GM18505 (cell line): Measurements from ENCODE around the gene SZT2.

Experiments used
- ATAC-seq: cut with Tn5 transposase; IDR thresholded peaks from one replicate; pipeline ENCODE4 v1.9.1; 2021; ENCODE audit not compliant: unreplicated experiment
- POLR2A ChIP-seq: IDR thresholded peaks from 4 replicates; pipeline ENCODE4 v1.6.1; 2011; ENCODE audit warnings: borderline replicate concordance; ENCODE audit not compliant: insufficient read depth, insufficient read length; ENCODE audit errors: extremely low read depth

Gene SZT2

DNA sequence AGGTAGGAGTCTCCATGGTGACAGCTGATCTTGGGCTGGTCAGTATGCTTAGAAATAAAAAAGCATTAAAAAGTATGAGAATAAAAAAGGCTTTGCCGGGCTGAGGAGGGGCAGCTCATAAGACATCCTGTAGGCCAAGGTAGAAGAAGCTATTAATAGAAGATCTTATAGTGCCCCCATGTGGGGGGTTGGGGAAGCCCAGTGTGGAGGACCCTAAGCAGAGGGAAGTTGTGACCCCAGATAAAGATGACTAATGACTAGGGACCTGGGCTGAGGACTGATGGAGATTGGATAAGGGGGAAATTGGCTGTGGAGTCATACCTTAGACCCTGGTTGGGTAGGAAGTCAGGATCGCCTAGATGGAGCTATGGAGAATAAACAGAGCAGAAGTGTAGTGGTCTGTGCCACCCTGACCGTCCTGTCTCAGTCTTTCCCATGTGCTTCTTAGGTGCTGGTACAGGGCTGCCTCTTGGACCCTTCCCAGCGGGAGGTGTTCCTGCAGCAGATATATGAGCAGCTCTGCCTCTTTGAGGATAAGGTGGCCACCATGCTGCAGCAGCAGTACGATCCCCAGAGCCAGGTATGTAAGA lies 25.0 kb downstream of the SZT2 start:
- no peak for ATAC-seq
- no peak for TF ChIP-seq POLR2A

GRCh38 chr1:43415901-43416300 lies 26.2 kb downstream of the SZT2 start:
- no peak for TF ChIP-seq POLR2A
- no peak for ATAC-seq

GRCh38 chr1:43418858-43419257 lies 29.2 kb downstream of the SZT2 start:
- no peak for TF ChIP-seq POLR2A
- ATAC-seq, result no peak

GRCh38 chr1:43419627-43420425 lies 30.1 kb downstream of the SZT2 start:
- ATAC-seq, result no peak
- no peak for TF ChIP-seq POLR2A

- no peak for ATAC-seq
- no peak for TF ChIP-seq POLR2A
These were observed 31.2 kb downstream of the SZT2 start for GRCh38 chr1:43420874-43421273.

DNA sequence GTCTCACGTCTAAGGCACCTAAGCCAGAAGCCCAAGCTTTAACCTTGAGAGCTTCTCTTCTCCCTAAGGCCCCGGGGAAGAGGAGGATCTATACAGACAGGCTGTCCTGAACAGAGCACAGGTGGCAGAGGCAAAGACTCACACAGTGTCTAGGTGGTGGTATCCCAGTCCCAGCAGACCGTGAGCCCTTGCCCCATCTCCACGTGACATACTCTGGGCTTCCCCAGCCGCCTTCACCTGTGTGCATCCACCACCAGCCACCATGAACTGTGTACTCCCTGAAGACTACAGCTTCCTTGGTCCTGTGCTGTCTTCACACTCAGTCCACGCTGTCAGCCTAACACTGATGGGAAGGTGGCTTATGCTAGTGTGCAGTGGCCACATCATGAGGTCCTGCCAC lies 31.7 kb downstream of the SZT2 start:
- TF ChIP-seq POLR2A, result no peak
- no peak for ATAC-seq

DNA sequence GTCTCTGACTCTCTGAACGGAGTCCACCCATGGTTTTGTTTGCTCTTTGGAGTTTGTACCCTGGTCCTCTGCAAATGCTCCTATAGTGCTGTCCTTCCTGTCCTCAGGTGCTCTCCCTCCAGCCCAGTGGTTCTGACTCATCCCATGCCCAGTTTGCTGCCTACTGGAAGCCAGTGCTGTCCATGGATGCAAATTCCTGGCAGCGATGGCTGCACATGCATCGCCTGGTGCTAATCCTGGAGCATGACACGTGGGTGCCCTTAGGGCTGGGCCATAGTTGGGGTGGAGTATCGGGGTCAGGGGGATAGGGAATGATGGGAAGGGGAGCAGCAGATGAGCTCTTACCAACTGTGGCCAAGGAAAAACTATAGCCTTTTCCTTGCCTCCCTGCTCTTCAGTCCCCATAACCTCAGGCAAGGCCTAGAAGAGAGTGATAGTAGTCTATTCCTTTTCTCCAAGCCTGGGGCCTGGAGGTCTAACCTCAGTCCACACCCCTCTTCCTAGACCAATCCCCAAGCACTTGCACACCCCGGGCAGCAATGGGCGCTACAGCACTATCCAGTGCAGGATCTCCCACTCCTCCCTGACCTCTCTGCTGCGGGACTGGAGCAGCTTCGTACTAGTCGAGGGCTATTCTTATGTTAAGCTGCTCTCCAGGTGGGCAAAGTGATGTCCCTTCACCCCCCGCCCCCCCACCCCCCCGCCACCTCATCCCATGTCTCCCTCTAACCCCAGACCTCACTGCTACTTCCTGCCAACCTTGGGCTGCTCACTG lies 32.5 kb downstream of the SZT2 start:
- TF ChIP-seq POLR2A, result no peak
- no peak for ATAC-seq

GRCh38 chr1:43422995-43423671 lies 33.4 kb downstream of the SZT2 start:
- TF ChIP-seq POLR2A, result no peak
- ATAC-seq, result no peak

DNA sequence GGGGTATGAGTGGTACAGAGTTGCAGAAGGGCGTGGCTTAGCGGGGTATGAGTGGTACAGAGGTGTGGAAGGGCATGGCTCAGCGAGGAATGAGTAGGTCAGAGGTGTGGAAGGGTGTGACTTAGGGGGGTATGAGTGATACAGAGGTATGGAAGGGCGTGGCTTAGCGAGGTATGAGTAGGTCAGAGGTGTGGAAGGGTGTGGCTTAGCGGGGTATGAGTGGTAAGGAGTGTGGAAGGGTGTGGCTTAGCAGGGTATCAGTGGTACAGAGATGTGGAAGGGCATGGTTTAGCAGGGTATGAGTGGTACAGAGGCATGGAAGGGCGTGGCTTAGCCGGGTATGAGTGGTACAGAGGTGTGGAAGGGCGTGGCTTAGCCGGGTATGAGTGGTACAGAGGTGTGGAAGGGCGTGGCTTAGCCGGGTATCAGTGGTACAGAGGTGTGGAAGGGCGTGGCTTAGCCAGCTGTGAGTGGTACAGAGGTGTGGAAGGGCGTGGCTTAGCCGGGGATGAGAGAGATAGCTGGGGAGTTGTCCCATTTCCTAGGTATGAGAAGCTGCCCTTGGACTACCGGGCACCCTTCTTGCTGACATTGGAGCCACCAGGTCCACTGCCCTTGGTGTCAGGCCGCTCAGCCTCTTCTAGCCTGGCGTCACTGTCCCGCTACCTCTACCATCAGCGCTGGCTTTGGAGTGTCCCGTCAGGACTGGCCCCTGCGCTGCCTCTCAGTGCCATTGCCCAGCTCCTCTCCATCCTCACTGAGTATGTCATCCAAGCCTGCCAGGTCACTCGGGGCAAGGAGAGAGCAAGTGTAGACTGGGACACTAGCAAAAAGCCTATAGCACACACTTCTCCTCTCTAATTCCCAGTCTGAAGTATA lies 34.2 kb downstream of the SZT2 start:
- TF ChIP-seq POLR2A, result no peak
- no peak for ATAC-seq

DNA sequence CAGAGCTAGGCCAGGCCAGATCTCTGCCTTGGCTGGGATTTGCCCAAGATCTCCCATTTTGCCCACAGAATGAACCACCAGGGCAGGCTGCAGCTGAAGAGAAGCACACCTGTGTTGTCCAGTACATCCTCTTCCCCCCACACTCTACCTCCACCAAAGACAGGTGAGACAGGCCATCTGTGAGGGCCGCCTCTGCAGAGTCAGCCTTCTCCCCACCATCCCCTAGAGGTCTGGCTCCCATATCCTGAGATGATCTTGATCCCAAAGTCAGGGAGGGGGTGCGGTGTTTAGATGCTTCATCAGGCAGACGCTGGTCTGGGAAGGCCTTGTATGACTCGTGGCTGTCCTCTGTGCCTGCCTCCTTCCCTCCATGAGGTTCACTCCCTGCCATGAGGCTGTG lies 35.3 kb downstream of the SZT2 start:
- ATAC-seq, result no peak
- TF ChIP-seq POLR2A, result no peak

- ATAC-seq, result no peak
- no peak for TF ChIP-seq POLR2A
These were observed 36.5 kb downstream of the SZT2 start for GRCh38 chr1:43426221-43426620.

GRCh38 chr1:43427524-43427923 lies 37.8 kb downstream of the SZT2 start:
- no peak for ATAC-seq
- no peak for TF ChIP-seq POLR2A

DNA sequence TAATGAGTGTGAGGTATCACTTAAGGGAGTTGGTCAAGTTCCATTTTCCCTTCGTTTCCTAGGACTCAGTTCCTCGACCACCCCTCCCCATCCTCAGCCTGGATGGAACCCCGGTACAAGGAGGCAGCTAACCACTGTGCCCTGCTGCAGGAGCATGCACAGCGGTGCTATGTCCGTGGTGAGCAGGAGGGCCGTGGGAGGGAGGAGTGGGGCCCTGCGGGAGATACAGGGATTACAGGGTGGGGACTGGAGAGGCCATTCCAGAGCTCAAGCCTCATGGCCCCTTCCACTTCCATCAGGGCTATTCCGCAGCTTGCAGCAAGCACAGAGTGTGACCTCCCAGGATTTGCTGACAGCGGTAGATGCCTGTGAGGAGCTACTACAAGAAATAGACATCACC lies 38.2 kb downstream of the SZT2 start:
- TF ChIP-seq POLR2A, result no peak
- ATAC-seq, result no peak

DNA sequence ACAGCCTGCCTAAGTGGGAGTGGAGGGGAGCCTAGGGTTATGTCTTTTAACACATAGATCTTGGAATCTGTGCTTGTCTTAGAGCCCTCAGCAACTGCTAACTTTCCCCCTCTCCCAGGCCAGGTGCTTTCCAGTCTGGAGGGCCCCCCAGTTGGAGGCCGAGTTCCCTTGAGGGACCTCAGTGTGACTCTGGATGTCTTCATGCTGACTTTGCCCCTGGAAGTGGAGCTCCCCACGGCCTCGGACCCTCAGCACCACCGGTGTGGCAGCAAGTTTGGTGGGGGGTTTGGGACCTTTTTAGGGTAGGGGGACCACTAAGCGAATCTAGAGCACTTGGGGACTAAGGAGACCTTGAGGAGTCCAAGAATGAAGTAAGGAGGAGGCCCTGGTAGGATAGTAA lies 41.1 kb downstream of the SZT2 start:
- no peak for ATAC-seq
- TF ChIP-seq POLR2A, result no peak
